Cardiac muscle cell (in vitro differentiated cells and primary cell): ENCODE data around the gene ATP1A4. TPM values are rescaled to one million over a fixed set of nuclear protein-coding genes. Genes with fewer than 3 reads are reported as not detected.

ENCODE experiments used
- DNase-seq, 2 donors: peaks; one replicate each; pipeline versions ENCODE4 v3.0.0 to v3.0.0-alpha.2; 2010 to 2017; ENCODE audit warnings: low read depth in 1 of 2, low spot score in 1 of 2
- H3K27ac ChIP-seq: fragments of 200-600 bp; sonication (generic); 2 replicates; pipeline ENCODE4 v1.5.1; 2016
- H3K27me3 ChIP-seq: fragments of 200-600 bp; sonication (generic); 2 replicates; pipeline ENCODE4 v1.6.0; 2016; ENCODE audit warnings: control low read depth
- H3K36me3 ChIP-seq: fragments of 200-600 bp; sonication (generic); 2 replicates; pipeline ENCODE4 v1.5.1; 2016; ENCODE audit warnings: control low read depth
- H3K4me1 ChIP-seq: fragments of 200-600 bp; sonication (generic); 2 replicates; pipeline ENCODE4 v1.8.1; 2017; ENCODE audit warnings: low read depth, mild to moderate bottlenecking, mixed run types
- H3K4me3 ChIP-seq: fragments of 200-600 bp; sonication (generic); 2 replicates; pipeline ENCODE4 v1.5.1; 2016; ENCODE audit warnings: mild to moderate bottlenecking
- H3K9me3 ChIP-seq: fragments of 200-600 bp; sonication (generic); 2 replicates; pipeline ENCODE4 v1.5.1; 2017; ENCODE audit warnings: low read depth, mild to moderate bottlenecking, control low read depth
- CTCF ChIP-seq: IDR thresholded peaks from 2 replicates; pipeline ENCODE4 v1.5.1; 2012; ENCODE audit warnings: low read depth, mild to moderate bottlenecking, low read length
- polyA plus RNA-seq: library from polyadenylated mRNA; unstranded; fragments of >200 nt; fragmentation: Nextera tagmentation; extraction: Ambion mirVana; gene quantifications from 2 replicates; pipeline ENCODE4 v1.2.1, GENCODE V29; 2016
- total RNA-seq: library from RNA; depleted of rRNA; stranded (reverse); fragments of >200 nt; gene quantifications from 2 replicates; pipeline ENCODE4 v1.2.3, GENCODE V29; 2016

Gene ATP1A4
- total and polyA plus RNA-seq, 2 experiments from 2014 or later: 0.21 to 0.57 TPM

DNA sequence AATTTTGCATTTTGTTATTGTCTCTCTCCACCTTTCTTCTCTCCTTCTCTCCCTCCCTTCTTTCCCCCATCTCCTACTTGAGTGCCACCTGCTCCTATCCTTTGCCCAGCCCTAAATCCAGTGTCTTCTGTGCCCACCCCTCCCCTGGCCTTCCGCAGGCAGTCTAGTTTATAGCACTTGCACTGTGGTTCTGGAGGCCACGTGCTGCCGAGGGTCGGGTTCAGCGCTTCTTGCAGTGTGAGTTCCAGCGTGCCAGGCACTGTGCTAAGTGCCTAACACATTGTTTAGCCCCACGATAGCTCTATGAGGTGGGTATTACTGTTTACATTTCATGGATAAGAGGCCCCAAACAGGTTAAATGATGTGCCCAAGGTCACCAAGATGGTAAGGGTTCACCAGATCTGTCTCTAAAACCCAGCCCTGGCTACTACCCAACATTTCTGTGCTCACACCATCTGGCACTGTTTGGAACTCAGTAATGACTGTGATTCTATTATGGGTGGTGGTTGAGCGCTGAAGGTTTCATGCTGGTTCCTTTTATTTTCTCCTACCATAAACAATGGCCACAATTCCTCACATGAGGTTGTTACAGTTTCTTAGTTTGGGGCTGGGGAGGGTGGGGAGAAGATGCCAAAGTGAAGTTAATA, 14.1 kb upstream of the ATP1A4 start:
- no peak overlapping the region for H3K27ac ChIP-seq
- TF ChIP-seq CTCF: no peak

GRCh38 chr1:160139840-160140239, 11.6 kb upstream of the ATP1A4 start:
- H3K4me1 ChIP-seq: no peaks in the 10 kb centered on the region
- no peak for DNase-seq
- H3K4me3 ChIP-seq: no peak overlapping the region
- H3K27me3 ChIP-seq: no peaks in the 10 kb centered on the region
- no peak overlapping the region for H3K27ac ChIP-seq
- H3K9me3 ChIP-seq: no peaks in the 10 kb centered on the region
- no peak for TF ChIP-seq CTCF
- H3K36me3 ChIP-seq: no peaks in the 10 kb centered on the region

More for the DNA sequence above, 14.1 kb upstream of the ATP1A4 start:
- Histone ChIP-seq H3K9me3 (no peaks in the 10 kb centered on the region), H3K36me3 (no peaks in the 10 kb centered on the region), H3K4me3 (no peak overlapping the region), H3K27me3 (no peaks in the 10 kb centered on the region), H3K4me1 (no peaks in the 10 kb centered on the region)
- DNase-seq: no peak

DNA sequence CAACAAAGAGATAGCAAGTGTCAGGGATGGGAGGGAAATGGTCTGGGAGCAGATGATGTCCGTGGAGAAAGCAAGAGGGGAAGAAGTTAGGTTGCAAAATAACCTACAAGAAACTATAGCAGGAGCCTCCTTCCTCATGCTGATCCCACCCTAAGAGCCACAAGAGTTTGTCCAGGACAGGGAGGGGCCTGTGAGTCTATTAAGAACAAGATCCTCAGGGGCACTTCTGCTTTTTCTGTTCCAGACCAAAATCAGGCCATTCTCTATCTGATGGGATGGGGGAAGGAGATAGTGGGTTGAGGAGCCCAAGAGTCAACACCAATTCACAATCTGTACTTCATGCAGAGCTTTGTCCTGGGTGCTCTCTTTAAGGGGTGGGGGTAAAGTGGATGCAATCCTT, 7.7 kb upstream of the ATP1A4 start:
- H3K27me3 ChIP-seq: no peaks in the 10 kb centered on the region
- no peak for DNase-seq
- no peaks in the 10 kb centered on the region for H3K9me3 ChIP-seq
- no peak for TF ChIP-seq CTCF
- H3K36me3 ChIP-seq: no peaks in the 10 kb centered on the region
- H3K27ac ChIP-seq: no peak overlapping the region
- H3K4me3 ChIP-seq: no peak overlapping the region
- H3K4me1 ChIP-seq: no peaks in the 10 kb centered on the region

- Histone ChIP-seq H3K4me3 (no peak overlapping the region), H3K9me3 (no peaks in the 10 kb centered on the region), H3K4me1 (peaks cover 2% of the 10 kb centered on the region), H3K27ac (no peak overlapping the region), H3K36me3 (no peaks in the 10 kb centered on the region), H3K27me3 (no peaks in the 10 kb centered on the region)
- no peak for DNase-seq
- TF ChIP-seq CTCF: no peak
These were observed 6.5 kb upstream of the ATP1A4 start for GRCh38 chr1:160144921-160145320.

DNA sequence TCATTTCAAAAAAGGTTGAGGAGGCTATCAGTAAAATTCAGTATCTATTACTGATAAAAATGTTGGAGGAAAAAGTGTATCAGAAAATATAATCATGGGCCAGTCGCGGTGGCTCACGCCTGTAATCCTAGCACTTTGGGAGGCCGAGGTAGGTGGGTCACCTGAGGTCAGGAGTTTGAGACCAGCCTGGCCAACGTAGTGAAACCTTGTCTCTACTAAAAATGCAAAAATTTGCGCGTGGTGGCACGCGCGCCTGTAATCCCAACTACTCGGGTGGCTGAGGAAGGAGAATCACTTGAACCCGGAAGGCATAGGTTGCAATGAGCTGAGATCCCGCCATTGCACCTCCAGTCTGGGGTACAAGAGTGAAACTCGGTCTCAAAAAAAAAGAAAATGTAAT, 5.3 kb upstream of the ATP1A4 start:
- TF ChIP-seq CTCF: no peak
- no peaks in the 10 kb centered on the region for H3K27me3 ChIP-seq
- no peaks in the 10 kb centered on the region for H3K9me3 ChIP-seq
- H3K4me3 ChIP-seq: no peak overlapping the region
- H3K27ac ChIP-seq: no peak overlapping the region
- no peak for DNase-seq
- no peaks in the 10 kb centered on the region for H3K36me3 ChIP-seq
- peaks cover 2% of the 10 kb centered on the region for H3K4me1 ChIP-seq

- H3K27ac ChIP-seq: no peak overlapping the region
- no peaks in the 10 kb centered on the region for H3K36me3 ChIP-seq
These were observed 3.3 kb upstream of the ATP1A4 start for GRCh38 chr1:160148121-160148520.

More at GRCh38 chr1:160148121-160148520, 3.3 kb upstream of the ATP1A4 start:
- Histone ChIP-seq H3K4me3 (no peak overlapping the region), H3K4me1 (peaks cover 7% of the 10 kb centered on the region), H3K9me3 (no peaks in the 10 kb centered on the region), H3K27me3 (no peaks in the 10 kb centered on the region)
- no peak for DNase-seq
- TF ChIP-seq CTCF: no peak
